Measurements from ENCODE around the gene SPATA20. TPM values are rescaled to one million over a fixed set of nuclear protein-coding genes. Genes with fewer than 3 reads are reported as not detected.

The SPATA20 gene
- total and polyA plus RNA-seq, 2 of the 4 experiments (the other 2 are of a cell fraction): 17.0 to 35.0 TPM

DNA sequence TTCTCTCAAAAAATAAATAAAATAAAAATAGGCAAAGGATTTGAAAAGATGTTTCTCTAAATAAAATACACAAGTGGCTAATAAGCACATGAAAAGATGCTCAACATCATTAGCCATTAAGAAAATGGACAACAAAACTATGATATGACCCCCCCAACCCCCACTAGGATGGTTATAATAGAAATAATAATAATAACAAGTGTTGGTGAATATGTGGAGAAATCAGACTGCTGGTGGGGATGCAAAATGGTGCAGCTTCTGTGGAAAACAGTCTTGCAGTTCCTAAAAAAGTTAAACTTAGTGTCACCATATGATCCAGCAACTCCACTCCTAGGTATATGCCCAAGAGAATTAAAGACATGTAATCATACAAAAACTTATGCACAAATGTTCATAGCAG, 47.7 kb upstream of the SPATA20 start:
- Histone ChIP-seq H2BK15ac (ENCODE audit: low read depth, low read length) (no peak overlapping the region), H3K4ac (ENCODE audit: low read depth, low read length) (no peak overlapping the region), H3K9me1 (ENCODE audit: insufficient read depth, low read length) (peaks cover 5% of the 10 kb centered on the region; the same call in 1 of the 2 replicates), H2BK120ac (ENCODE audit: low read depth, low read length) (no peak overlapping the region), H3K79me1 (ENCODE audit: low read depth in 1 of 2, low read length in 2 of 2) (no peaks in the 10 kb centered on the region), H3K56ac (ENCODE audit: extremely low read depth, insufficient read depth, low read length) (no peak overlapping the region), H3K27ac (ENCODE audit: insufficient read depth, low read length) (no peak overlapping the region), H3K4me2 (ENCODE audit: low read depth, low read length) (no peak overlapping the region), H3K27me3 (ENCODE audit: control insufficient read depth, insufficient read depth, low read length) (no peaks in the 10 kb centered on the region; the same call in 1 of the 2 replicates), H3K36me3 (ENCODE audit: control insufficient read depth, insufficient read depth, low read length) (no peaks in the 10 kb centered on the region), H3K18ac (ENCODE audit: low read depth, low read length) (no peak overlapping the region), H3K14ac (replicated peaks; ENCODE audit: low read depth, low read length) (no peak overlapping the region), H2AFZ (replicated peaks; ENCODE audit: low read length, poor library complexity) (no peak overlapping the region), H2AK5ac (ENCODE audit: low read depth, low read length) (no peak overlapping the region), H2BK20ac (ENCODE audit: low read depth, low read length) (no peak overlapping the region), H4K8ac (ENCODE audit: low read depth in 2 of 2, low read length in 2 of 2) (no peak overlapping the region), H3K4me1 (ENCODE audit: control insufficient read depth, insufficient read depth, low read length) (peaks cover 4% of the 10 kb centered on the region), H4K20me1 (ENCODE audit: insufficient read depth, low read length) (no peaks in the 10 kb centered on the region), H2AK9ac (replicated peaks; ENCODE audit: low read depth, low read length, poor library complexity) (no peak overlapping the region), H3K9me3 (ENCODE audit: control insufficient read depth, insufficient read depth, low read length) (no peaks in the 10 kb centered on the region), H2BK5ac (ENCODE audit: low read depth, low read length, poor library complexity, severe bottlenecking) (no peak overlapping the region), H3K4me3 (ENCODE audit: insufficient read depth, low read depth, low read length) (no peak overlapping the region), H3K9ac (ENCODE audit: low read depth, low read length) (no peak overlapping the region), H4K91ac (ENCODE audit: insufficient read depth, low read depth, low read length) (no peak overlapping the region), H3K23ac (ENCODE audit: low read depth, low read length) (no peak overlapping the region), H4K5ac (ENCODE audit: low read depth, low read length) (no peak overlapping the region)
- DNase-seq: no peak
- ChIA-PET POLR2A (ENCODE audit: unreplicated experiment) (no interaction called here), CTCF (no interaction called here)
- no TSS peak for BruUV-seq (replicated peaks)
- in situ Hi-C loops (cut with MboI; ENCODE audit: low sequenced_read_pairs): no loop called here
- TF ChIP-seq, protein P1, sequence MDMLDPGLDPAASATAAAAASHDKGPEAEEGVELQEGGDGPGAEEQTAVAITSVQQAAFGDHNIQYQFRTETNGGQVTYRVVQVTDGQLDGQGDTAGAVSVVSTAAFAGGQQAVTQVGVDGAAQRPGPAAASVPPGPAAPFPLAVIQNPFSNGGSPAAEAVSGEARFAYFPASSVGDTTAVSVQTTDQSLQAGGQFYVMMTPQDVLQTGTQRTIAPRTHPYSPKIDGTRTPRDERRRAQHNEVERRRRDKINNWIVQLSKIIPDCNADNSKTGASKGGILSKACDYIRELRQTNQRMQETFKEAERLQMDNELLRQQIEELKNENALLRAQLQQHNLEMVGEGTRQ (IDR thresholded peaks at IDR 0.05; ENCODE audit: low read depth, low read length): no peak
- TF ChIP-seq RAD21 (IDR thresholded peaks at IDR 0.05; ENCODE audit: low read length) (no peak), MAFK (IDR thresholded peaks at IDR 0.05; ENCODE audit: low read depth, low read length) (no peak)
- intact Hi-C loops (cut with micrococcal nuclease): no loop called here
- dilution Hi-C loops (cut with HindIII; ENCODE audit: low sequenced_read_pairs, unreplicated experiment): no loop called here
- ATAC-seq (ENCODE audit: low read depth): no peak
